NCI-H748 (cell line): ENCODE results near the gene PTPN23.

Experiments
- DNase-seq: peaks from one replicate; lab custom pipeline; 2025; ENCODE audit not compliant: unreplicated experiment; lab: John Stamatoyannopoulos, UW

The PTPN23 gene

DNA sequence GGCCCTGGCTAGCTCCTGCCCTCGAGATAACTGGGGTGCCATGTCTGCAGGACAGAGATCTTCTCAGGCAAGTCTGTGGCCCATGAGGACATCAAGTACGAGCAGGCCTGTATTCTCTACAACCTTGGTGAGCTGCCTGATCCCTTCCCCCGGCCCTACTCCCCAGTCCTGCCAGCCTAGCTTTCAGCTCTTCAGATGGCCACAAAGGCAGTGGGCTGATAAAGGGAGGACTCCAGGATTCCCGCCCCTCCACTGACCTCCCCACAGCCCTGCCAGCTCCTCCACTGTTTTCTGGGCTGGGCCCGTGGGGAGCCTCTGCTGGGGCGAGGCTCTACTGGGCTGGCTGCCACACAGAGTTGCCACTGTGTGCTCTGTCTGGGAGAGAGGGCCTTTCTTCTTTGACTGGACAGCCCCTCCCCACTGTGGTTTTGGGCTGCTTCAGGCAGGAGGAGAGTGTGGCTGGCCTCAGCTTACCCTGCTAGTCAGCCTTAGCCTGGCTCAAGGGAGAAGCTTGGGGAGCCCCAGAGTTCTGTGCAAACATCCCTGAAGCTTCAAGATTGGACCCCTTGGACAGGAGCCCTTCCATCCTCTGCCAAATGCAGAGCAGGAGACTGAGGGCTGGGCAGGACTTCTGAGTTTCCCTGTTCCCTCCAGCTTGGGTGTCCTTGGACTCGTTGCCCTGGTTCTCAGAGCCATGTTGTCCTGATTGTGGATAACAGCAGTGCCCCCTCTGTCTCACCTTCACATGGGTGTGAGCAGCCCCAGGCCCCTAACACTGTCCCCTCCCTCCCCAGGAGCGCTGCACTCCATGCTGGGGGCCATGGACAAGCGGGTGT is 24.4 kb downstream of the PTPN23 start:
- no peak for DNase-seq

DNA sequence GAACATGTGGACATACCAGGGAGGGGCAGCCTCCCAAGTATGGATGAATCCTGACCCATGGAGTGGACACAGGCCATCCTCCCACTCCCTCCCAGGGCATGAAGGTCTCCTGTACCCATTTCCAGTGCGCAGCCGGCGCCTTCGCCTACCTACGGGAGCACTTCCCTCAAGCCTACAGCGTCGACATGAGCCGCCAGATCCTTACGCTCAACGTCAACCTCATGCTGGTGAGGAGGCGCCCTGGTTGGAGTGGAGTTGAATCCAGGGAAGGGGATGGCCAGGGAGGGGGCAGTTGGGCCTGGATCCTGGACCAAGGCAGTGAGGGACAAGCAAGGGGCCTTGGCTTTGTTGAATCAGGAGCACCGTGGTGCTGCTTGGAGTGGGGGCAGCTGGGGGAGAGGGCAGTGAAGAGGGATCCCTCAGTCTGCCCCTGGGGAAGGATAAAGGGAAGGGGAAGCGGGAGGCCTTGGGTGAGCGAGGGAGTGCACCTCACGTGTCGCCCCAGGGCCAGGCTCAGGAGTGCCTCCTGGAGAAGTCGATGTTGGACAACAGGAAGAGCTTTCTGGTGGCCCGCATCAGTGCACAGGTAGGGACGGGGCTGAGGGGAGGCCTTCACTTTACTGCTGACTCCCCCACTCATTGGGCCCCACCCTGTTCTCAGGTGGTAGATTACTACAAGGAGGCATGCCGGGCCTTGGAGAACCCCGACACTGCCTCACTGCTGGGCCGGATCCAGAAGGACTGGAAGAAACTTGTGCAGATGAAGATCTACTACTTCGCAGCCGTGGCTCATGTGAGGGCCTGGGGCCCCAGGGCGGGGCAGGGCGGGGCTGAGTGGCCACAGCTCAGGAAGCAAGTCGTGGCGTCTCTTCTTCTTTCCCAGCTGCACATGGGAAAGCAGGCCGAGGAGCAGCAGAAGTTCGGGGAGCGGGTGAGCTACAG is 25.3 kb downstream of the PTPN23 start:
- DNase-seq = no peak

DNA sequence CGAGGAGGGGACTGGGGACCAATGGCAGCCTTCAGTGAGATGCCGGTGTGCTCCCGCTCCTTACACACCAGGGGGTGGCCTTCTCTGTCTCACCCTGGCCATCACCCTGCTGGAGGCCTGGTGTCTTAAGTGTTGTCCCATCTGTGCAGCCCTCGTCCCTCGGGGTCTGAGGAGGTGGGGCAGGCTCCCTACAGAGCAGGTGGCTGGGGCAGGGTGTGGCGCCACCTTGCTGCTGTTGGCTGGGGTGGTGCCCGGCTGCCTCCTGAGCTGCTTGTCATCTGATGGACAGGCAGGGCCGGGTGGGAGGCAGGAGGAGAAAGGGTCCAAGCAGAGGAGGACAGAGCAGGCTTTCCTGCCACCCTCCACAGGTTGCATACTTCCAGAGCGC is 25.9 kb downstream of the PTPN23 start:
- DNase-seq = no peak

DNA sequence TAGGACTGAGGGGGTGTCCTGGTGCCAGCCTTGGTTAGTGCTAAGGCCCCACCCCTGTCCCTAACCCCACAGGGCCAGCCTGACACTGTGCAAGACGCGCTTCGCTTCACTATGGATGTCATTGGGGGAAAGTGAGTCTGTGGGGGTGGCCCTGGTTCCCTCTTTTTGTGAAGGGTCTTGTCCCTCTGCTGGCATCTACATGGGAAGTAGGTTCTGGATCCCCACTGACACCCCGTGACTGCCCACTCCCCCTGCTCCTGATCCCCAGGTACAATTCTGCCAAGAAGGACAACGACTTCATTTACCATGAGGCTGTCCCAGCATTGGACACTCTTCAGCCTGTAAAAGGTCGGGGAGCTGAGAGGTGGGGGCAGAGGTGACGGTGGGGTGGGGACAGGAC is 26.4 kb downstream of the PTPN23 start:
- no peak for DNase-seq

DNA sequence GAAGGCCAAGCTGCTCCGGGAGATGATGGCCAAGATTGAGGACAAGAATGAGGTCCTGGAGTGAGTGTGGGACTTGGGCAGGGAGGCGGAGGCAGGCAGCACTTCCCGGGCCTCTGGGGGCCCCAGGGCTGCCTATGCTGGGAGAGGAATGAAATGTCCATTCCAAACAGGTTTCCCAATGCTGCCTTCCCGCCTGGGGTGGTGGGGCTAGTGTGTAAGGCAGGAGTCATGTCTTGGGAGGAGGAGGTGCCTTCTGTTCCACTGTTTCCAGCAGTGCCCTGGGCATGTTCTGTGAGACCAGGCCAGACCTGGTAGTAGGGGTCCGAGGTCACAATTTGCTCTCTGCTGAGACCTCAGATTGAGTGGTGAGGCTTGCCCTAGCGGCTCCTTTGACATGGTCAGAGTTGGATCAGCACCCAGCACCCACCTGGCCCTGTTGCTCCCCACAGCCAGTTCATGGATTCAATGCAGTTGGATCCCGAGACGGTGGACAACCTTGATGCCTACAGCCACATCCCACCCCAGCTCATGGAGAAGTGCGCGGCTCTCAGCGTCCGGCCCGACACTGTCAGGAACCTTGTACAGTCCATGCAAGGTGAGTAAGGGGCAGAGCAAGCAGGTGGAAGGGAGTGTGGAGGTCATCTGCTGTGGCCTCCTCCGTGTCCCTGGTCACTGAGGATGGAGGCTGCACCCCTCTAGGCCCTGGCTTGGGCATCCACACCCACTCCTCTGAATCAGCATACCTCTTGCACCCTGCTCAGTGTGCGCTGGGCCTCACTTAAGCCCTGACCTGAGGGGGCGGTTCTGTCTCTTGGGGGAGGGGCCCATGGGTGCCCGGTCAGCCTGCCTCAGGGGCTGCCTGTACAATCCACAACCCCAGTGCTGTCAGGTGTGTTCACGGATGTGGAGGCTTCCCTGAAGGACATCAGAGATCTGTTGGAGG is 27.3 kb downstream of the PTPN23 start:
- DNase-seq = no peak

DNA sequence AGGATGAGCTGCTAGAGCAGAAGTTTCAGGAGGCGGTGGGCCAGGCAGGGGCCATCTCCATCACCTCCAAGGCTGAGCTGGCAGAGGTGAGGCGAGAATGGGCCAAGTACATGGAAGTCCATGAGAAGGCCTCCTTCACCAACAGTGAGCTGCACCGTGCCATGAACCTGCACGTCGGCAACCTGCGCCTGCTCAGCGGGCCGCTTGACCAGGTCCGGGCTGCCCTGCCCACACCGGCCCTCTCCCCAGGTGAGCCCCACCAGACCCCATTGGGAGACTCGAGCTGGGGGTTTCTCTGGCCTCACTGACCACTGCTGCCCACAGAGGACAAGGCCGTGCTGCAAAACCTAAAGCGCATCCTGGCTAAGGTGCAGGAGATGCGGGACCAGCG is 28.0 kb downstream of the PTPN23 start:
- DNase-seq = no peak

DNA sequence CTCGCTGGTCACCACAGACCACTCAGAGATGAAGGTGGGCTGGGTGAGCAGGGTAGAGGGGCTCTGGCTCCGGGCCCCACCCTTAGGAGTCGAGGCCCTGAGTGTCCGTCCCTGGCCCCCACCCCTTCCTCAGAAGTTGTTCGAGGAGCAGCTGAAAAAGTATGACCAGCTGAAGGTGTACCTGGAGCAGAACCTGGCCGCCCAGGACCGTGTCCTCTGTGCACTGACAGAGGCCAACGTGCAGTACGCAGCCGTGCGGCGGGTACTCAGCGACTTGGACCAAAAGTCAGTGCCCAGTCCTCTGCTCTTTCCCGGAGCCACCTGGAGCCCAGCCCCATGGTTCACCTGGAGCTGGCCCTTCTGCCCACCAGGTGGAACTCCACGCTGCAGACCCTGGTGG is 28.5 kb downstream of the PTPN23 start:
- no peak for DNase-seq

DNA sequence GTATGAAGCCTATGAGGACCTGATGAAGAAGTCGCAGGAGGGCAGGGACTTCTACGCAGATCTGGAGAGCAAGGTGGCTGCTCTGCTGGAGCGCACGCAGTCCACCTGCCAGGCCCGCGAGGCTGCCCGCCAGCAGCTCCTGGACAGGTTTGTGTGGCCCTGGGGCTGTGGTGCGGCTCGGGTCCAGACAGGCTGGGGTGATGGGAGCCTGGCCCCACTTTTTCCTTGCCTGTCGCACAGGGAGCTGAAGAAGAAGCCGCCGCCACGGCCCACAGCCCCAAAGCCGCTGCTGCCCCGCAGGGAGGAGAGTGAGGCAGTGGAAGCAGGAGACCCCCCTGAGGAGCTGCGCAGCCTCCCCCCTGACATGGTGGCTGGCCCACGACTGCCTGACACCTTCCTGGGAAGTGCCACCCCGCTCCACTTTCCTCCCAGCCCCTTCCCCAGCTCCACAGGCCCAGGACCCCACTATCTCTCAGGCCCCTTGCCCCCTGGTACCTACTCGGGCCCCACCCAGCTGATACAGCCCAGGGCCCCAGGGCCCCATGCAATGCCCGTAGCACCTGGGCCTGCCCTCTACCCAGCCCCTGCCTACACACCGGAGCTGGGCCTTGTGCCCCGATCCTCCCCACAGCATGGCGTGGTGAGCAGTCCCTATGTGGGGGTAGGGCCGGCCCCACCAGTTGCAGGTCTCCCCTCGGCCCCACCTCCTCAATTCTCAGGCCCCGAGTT is 29.0 kb downstream of the PTPN23 start:
- DNase-seq = no peak

DNA sequence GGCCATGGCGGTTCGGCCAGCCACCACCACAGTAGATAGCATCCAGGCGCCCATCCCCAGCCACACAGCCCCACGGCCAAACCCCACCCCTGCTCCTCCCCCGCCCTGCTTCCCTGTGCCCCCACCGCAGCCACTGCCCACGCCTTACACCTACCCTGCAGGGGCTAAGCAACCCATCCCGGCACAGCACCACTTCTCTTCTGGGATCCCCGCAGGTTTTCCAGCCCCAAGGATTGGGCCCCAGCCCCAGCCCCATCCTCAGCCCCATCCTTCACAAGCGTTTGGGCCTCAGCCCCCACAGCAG is 29.5 kb downstream of the PTPN23 start:
- no peak for DNase-seq

DNA sequence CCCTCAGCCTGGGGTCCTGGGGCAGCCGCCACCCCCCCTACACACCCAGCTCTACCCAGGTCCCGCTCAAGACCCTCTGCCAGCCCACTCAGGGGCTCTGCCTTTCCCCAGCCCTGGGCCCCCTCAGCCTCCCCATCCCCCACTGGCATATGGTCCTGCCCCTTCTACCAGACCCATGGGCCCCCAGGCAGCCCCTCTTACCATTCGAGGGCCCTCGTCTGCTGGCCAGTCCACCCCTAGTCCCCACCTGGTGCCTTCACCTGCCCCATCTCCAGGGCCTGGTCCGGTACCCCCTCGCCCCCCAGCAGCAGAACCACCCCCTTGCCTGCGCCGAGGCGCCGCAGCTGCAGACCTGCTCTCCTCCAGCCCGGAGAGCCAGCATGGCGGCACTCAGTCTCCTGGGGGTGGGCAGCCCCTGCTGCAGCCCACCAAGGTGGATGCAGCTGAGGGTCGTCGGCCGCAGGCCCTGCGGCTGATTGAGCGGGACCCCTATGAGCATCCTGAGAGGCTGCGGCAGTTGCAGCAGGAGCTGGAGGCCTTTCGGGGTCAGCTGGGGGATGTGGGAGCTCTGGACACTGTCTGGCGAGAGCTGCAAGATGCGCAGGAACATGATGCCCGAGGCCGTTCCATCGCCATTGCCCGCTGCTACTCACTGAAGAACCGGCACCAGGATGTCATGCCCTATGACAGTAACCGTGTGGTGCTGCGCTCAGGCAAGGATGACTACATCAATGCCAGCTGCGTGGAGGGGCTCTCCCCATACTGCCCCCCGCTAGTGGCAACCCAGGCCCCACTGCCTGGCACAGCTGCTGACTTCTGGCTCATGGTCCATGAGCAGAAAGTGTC is 30.2 kb downstream of the PTPN23 start:
- DNase-seq = no peak

DNA sequence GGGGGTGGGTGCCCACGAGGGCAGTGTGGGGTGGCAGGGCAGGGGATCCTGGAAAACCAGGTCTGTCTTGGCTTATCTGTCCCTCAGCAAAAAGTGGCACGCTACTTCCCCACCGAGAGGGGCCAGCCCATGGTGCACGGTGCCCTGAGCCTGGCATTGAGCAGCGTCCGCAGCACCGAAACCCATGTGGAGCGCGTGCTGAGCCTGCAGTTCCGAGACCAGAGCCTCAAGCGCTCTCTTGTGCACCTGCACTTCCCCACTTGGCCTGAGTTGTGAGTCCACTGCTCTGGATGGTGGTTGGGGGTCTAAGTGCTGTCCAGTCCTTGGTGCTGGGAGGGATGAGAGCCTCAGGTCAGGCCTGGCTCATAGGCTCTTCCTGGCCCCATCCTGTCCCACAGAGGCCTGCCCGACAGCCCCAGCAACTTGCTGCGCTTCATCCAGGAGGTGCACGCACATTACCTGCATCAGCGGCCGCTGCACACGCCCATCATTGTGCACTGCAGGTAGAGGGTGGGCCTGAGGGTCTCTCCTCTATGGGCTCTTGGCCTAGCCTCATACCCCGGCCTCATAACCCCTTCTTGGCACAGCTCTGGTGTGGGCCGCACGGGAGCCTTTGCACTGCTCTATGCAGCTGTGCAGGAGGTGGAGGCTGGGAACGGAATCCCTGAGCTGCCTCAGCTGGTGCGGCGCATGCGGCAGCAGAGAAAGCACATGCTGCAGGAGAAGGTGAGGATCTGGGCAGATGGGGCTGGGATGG is 31.1 kb downstream of the PTPN23 start:
- DNase-seq = no peak

DNA sequence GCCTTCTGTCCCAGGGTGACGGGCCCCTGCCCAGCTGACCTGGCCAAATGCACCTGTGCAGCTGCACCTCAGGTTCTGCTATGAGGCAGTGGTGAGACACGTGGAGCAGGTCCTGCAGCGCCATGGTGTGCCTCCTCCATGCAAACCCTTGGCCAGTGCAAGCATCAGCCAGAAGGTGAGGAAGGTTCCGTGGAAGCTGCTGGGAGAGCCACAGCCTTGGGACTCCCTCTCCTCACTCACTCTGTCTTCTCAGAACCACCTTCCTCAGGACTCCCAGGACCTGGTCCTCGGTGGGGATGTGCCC is 31.6 kb downstream of the PTPN23 start:
- DNase-seq = no peak

DNA sequence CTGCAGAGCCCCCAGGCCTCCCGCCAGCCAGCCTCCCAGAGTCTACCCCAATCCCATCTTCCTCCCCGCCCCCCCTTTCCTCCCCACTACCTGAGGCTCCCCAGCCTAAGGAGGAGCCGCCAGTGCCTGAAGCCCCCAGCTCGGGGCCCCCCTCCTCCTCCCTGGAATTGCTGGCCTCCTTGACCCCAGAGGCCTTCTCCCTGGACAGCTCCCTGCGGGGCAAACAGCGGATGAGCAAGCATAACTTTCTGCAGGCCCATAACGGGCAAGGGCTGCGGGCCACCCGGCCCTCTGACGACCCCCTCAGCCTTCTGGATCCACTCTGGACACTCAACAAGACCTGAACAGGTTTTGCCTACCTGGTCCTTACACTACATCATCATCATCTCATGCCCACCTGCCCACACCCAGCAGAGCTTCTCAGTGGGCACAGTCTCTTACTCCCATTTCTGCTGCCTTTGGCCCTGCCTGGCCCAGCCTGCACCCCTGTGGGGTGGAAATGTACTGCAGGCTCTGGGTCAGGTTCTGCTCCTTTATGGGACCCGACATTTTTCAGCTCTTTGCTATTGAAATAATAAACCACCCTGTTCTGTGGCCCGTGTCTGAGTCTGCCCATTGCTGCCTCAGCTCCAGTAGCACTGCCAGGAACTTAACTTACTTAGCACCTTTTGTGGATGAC is 32.2 kb downstream of the PTPN23 start:
- DNase-seq = no peak

DNA sequence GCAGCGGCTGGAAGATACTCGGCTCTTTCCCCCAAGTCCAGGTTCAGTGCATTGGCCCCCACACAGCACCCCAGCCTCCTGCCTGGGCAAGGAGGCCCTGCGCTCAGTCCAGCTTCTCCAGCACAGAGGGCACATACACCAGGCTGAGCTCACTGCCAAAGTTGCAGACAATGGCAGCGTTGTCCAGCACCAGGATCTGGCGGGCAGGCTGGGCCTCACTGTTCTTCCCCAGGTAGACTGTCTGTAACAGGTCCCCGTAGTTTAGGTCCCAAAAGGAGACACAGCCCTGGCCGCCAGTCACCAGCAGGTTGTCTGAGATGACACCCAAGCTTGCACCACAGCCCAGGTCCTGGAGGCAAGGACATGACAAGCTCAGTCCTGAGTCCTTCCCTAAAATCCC is 32.9 kb downstream of the PTPN23 start:
- DNase-seq = no peak

DNA sequence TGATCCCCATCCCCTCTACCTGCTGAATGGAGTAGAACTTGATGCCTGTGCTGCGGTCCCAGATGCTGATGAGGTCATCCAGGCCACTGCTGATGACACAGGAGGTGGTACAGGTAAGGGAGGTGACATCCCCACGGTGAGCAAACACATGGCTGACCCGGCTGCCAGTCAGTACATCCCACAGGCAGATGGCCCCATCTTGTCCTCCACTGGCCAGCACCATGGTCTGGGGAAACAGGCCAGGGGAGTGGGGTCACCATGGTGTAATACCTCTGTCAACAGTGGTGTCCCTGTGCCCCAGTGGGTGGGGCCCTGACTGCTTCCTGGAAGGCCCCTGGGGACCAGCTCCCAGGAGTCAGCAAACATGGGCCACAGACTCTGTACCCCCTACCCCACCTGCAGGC is 33.3 kb downstream of the PTPN23 start:
- DNase-seq = no peak

DNA sequence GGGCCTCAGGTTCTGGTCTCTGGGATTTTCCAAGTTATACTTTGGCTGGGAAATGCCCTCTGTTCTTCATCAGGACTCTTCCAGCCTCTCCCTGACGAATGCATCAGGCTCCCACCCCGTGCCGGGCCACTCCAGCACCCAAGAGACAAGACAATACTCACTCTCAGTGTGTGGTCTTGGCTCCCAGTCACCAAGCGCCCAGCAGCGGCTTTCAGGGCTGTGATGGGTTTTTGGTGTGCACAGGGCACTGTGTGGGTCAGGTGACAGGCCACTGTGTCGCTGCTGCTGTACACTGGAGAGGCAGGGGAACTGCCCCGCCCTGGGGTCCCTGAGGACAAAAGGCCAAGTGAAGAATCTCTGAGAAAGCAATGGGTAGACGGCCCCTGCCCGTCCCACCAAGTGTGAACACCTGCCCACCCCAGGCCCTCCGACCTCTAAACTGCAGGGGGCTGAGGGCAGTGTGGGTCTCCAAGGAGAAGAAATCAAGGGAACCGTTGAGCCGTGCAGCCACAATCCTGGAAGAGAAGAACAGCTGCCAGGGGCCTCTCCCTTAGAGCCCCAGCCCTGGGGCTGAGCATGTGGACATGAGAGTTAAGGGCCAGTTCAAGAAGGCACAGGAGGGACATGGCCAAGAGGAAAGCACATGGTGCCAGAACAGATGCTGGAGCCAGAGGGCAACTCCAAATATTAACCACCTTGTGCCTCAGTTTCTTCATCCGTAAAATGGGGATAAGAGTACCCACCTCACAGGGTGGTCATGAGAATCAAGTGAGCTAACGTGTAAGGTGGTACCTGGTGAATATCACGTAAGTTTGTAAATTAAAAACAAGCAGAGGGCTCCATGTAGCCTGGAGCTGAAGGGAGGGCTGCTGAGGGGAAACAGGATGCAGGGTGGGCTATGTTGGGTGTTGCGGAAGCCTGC is 34.1 kb downstream of the PTPN23 start:
- DNase-seq = no peak

DNA sequence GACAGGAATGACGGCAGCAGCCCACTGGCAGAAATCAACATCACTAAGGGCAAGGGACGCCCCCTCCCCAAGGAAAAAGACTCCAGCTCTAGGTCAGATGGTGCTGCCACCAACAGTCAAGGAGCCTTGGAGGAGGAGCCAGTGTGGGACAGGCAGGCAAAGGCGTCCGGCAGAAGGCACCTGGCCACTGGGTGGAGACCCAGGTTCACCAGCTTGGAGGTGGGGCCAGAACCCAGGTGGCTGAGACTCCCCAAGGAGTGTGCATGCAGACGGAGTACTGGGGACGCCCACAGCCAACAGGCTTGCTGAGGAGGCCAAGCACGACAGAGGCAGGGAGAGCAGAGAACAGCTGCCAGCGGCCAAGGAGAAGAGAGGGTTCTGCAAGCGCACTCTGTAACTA is 35.2 kb downstream of the PTPN23 start:
- no peak for DNase-seq
